Small intestine (tissue), 7 donors: ENCODE results near the gene FAM136A. TPM values are rescaled to one million over a fixed set of nuclear protein-coding genes. Genes with fewer than 3 reads are reported as not detected.
"Not testable (repeated sequence)": the region's sequence is repeated elsewhere in the genome, so short reads cannot be mapped to it uniquely, and the experiment has no call there.

Experiments used
- DNase-seq, 2 donors: peaks; one replicate each; pipeline versions ENCODE4 v3.0.0 to v3.0.0-alpha.2; 2013
- FAIRE-seq: peaks from 2 replicates; lab custom pipeline; 2012; peaks lifted over from hg19 to GRCh38; lab: Jason Lieb, UNC
- H3K27ac ChIP-seq, 3 donors: one replicate each; pipeline ENCODE4 v1.5.1; 2013; ENCODE audit warnings: low read length in 2 of 3, mild to moderate bottlenecking in 2 of 3, control low read depth in 1 of 3, inconsistent platforms in 1 of 3, low read depth in 1 of 3, moderate library complexity in 1 of 3
- H3K27me3 ChIP-seq, 3 donors: one replicate each; pipeline ENCODE4 v1.6.1; 2013; ENCODE audit warnings: low read length in 3 of 3, inconsistent platforms in 1 of 3; ENCODE audit not compliant: control insufficient read depth in 3 of 3, insufficient read depth in 3 of 3
- H3K36me3 ChIP-seq, 3 donors: one replicate each; pipeline ENCODE4 v1.6.1; 2013; ENCODE audit warnings: low read length in 3 of 3, inconsistent platforms in 1 of 3, low read depth in 1 of 3, mild to moderate bottlenecking in 1 of 3, moderate library complexity in 1 of 3; ENCODE audit not compliant: control insufficient read depth in 3 of 3, insufficient read depth in 2 of 3
- H3K4me1 ChIP-seq, 3 donors: one replicate each; pipeline ENCODE4 v1.6.1; 2013; ENCODE audit warnings: low read length in 2 of 3, inconsistent platforms in 1 of 3, low read depth in 1 of 3, mild to moderate bottlenecking in 1 of 3, moderate library complexity in 1 of 3; ENCODE audit not compliant: control insufficient read depth in 3 of 3, insufficient read depth in 2 of 3
- H3K4me3 ChIP-seq, 3 donors: one replicate each; pipeline ENCODE4 v1.5.1; 2013; ENCODE audit warnings: low read length in 3 of 3, control low read depth in 1 of 3, inconsistent platforms in 1 of 3, low read depth in 1 of 3, mild to moderate bottlenecking in 1 of 3, moderate library complexity in 1 of 3
- H3K9me3 ChIP-seq, 2 donors: one replicate each; pipeline ENCODE4 v1.6.1; 2013; ENCODE audit warnings: low read depth in 1 of 2, low read length in 1 of 2; ENCODE audit not compliant: control insufficient read depth in 2 of 2, insufficient read depth in 1 of 2
- WGBS, 3 donors: extraction: QIAGEN DNeasy Blood & Tissue Kit; methylation state at CpG; one replicate each; pipeline ENCODE4 v1.1.7; 2013; 5-methylcytosine and 5-hydroxymethylcytosine counted together
- polyA plus RNA-seq, 4 donors: library from polyadenylated mRNA; stranded (reverse) in 3 of 4; unstranded in 1 of 4; fragments of 200-250 nt in 3 of 4; fragments of 120-200 nt in 1 of 4; gene quantifications; one replicate each; pipeline versions ENCODE4 v1.2.1 to v1.2.3, GENCODE V29; 2013
- donor health status: healthy with polysubstance abuse.
- donor health status: control.
- donor health status: control.
- donor health status: Bipolar disorder and iron deficiency.
- donor health status: healthy.

The FAM136A gene
- polyA plus RNA-seq, 4 donors, result 58.0 to 70.9 (median 59.7) TPM

- H3K4me1 ChIP-seq, result no peaks in the 10 kb centered on the region
- H3K9me3 ChIP-seq, result no peaks in the 10 kb centered on the region
- no peak overlapping the region for H3K27ac ChIP-seq
- no peak for FAIRE-seq
- 69 to 75% (median 75%) methylated on average over 1 of the region's 1 CpG for WGBS, 3 donors
- no peak overlapping the region for H3K4me3 ChIP-seq
- no peak for DNase-seq
- H3K27me3 ChIP-seq, result peaks cover 0 to under 1% (median 0%) of the 10 kb centered on the region in 3 donors
- no peaks in the 10 kb centered on the region for H3K36me3 ChIP-seq
These were observed 10.7 kb upstream of the FAM136A start for GRCh38 chr2:70312560-70312959.

GRCh38 chr2:70310899-70311298 lies 9.0 kb upstream of the FAM136A start:
- Histone ChIP-seq H3K4me3 (no peak overlapping the region), H3K27ac (no peak overlapping the region), H3K4me1 (no peaks in the 10 kb centered on the region), H3K27me3 (no peaks in the 10 kb centered on the region), H3K9me3 (no peaks in the 10 kb centered on the region), H3K36me3 (no peaks in the 10 kb centered on the region)
- DNase-seq, result no peak
- WGBS, 3 donors, result 88 to 98% (median 92%) methylated on average over 3 of the region's 3 CpGs
- FAIRE-seq, result no peak

GRCh38 chr2:70305531-70305930 lies 3.7 kb upstream of the FAM136A start:
- H3K27me3 ChIP-seq, result no peaks in the 10 kb centered on the region
- H3K36me3 ChIP-seq, result peaks cover 0 to 3% (median 0%) of the 10 kb centered on the region in 3 donors
- no peak overlapping the region for H3K4me3 ChIP-seq
- FAIRE-seq (no peak), DNase-seq (no peak)
- no peak overlapping the region for H3K27ac ChIP-seq
- WGBS, 3 donors, result 66 to 83% (median 75%) methylated on average over 3 of the region's 3 CpGs
- H3K9me3 ChIP-seq, result no peaks in the 10 kb centered on the region
- peaks cover 0 to 2% (median 0%) of the 10 kb centered on the region in 3 donors for H3K4me1 ChIP-seq

GRCh38 chr2:70304498-70304897 lies 2.6 kb upstream of the FAM136A start:
- 60 to 74% (median 74%) methylated on average over 4 of the region's 4 CpGs for WGBS, 3 donors
- DNase-seq (no peak), FAIRE-seq (no peak)
- Histone ChIP-seq H3K27ac (no peak overlapping the region), H3K36me3 (peaks cover 0 to 11% (median 0%) of the 10 kb centered on the region in 3 donors), H3K27me3 (no peaks in the 10 kb centered on the region), H3K4me1 (peaks cover 0 to 2% (median 0%) of the 10 kb centered on the region in 3 donors), H3K4me3 (no peak overlapping the region), H3K9me3 (no peaks in the 10 kb centered on the region)

GRCh38 chr2:70303186-70303585 lies 1.3 kb upstream of the FAM136A start:
- Histone ChIP-seq H3K27me3 (no peaks in the 10 kb centered on the region), H3K4me3 (no peak overlapping the region), H3K27ac (no peak overlapping the region), H3K4me1 (peaks cover 0 to 2% (median 0%) of the 10 kb centered on the region in 3 donors), H3K9me3 (no peaks in the 10 kb centered on the region), H3K36me3 (peaks cover 0 to 16% (median 8%) of the 10 kb centered on the region in 3 donors)
- DNase-seq (no peak), FAIRE-seq (no peak)
- 87 to 92% (median 90%) methylated on average over 3 of the region's 3 CpGs for WGBS, 3 donors

- H3K9me3 ChIP-seq, FAIRE-seq, H3K27me3 ChIP-seq, DNase-seq, H3K4me1 ChIP-seq: not testable (repeated sequence)
- Histone ChIP-seq H3K36me3 (peaks cover 0 to 22% (median 8%) of the 10 kb centered on the region in 3 donors), H3K27ac (peak overlapping the region in 1 of 3 donors; percentile 85), H3K4me3 (peak overlapping the region in 1 of 3 donors; percentile 90)
- WGBS, 3 donors, result 13 to 39% (median 23%) methylated on average over 11 of the region's 11 CpGs
These were observed 304 bp upstream of the FAM136A start for GRCh38 chr2:70302195-70302546.

GRCh38 chr2:70300771-70301343 lies 1.0 kb downstream of the FAM136A start:
- peak overlapping the region; percentile 76 to 90 (median 90) for H3K4me3 ChIP-seq
- H3K4me1 ChIP-seq, result peaks cover 0 to 2% (median 0%) of the 10 kb centered on the region in 3 donors
- no peaks in the 10 kb centered on the region for H3K9me3 ChIP-seq
- WGBS, 3 donors, result 32 to 47% (median 46%) methylated on average over 10 of the region's 10 CpGs
- DNase-seq (no peak), FAIRE-seq (no peak)
- peaks cover 2 to 22% (median 8%) of the 10 kb centered on the region in 3 donors for H3K36me3 ChIP-seq
- peak overlapping the region in 2 of 3 donors; percentile 85 to 90 for H3K27ac ChIP-seq
- no peaks in the 10 kb centered on the region for H3K27me3 ChIP-seq

GRCh38 chr2:70297828-70298227 lies 4.0 kb downstream of the FAM136A start:
- 94 to 97% (median 95%) methylated on average over 4 of the region's 4 CpGs for WGBS, 3 donors
- not testable (repeated sequence) for DNase-seq, H3K4me1 ChIP-seq, H3K9me3 ChIP-seq, H3K4me3 ChIP-seq, FAIRE-seq, H3K27ac ChIP-seq, H3K27me3 ChIP-seq
- peaks cover 2 to 24% (median 8%) of the 10 kb centered on the region in 3 donors for H3K36me3 ChIP-seq
